AG10803 (cell line): ENCODE results near the gene TMEM18.

Source experiments
- DNase-seq: peaks from one replicate; pipeline ENCODE4 v3.0.0; 2010; ENCODE audit warnings: low read depth
- H3K4me3 ChIP-seq: 2 replicates; pipeline ENCODE4 v1.5.1; 2011; ENCODE audit warnings: mild to moderate bottlenecking, low read length, control low read depth
- TF ChIP-seq, protein P1 (sequence below): conservative IDR thresholded peaks from 2 replicates; pipeline ENCODE4 v1.5.1; 2011; ENCODE audit warnings: mild to moderate bottlenecking, low read length, control low read depth, inconsistent platforms

Gene TMEM18

GRCh38 chr2:648476-649424, 28.5 kb downstream of the TMEM18 start:
- H3K4me3 ChIP-seq, result no peak overlapping the region
- TF ChIP-seq, protein P1, sequence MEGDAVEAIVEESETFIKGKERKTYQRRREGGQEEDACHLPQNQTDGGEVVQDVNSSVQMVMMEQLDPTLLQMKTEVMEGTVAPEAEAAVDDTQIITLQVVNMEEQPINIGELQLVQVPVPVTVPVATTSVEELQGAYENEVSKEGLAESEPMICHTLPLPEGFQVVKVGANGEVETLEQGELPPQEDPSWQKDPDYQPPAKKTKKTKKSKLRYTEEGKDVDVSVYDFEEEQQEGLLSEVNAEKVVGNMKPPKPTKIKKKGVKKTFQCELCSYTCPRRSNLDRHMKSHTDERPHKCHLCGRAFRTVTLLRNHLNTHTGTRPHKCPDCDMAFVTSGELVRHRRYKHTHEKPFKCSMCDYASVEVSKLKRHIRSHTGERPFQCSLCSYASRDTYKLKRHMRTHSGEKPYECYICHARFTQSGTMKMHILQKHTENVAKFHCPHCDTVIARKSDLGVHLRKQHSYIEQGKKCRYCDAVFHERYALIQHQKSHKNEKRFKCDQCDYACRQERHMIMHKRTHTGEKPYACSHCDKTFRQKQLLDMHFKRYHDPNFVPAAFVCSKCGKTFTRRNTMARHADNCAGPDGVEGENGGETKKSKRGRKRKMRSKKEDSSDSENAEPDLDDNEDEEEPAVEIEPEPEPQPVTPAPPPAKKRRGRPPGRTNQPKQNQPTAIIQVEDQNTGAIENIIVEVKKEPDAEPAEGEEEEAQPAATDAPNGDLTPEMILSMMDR, result no peak
- DNase-seq, result no peak

DNA sequence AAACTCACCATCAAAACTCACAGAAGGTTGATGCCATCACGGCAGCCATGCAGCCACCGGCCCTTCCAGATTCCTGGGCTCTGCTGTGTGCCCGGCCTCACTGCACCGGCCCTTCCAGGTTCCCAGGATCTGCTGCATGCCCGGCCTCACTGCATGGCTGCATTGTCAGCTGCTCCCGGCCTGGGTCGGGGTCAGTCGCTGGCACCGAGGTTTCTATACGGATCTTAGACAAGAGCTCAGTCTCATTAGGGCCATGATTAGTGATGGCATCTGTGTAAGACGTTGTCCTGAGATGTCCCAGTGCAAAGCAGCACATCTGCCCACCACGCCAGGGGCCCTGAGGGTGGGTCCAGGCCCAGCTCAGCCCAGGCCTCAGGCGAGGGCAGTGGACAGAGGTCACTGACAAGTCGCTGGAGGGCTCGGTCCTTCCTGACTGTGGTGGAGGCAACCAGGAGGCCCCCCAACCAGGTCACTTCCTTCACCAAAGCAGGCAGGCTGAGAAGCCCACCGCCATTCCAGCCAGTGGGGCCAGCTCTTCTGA, 29.4 kb downstream of the TMEM18 start:
- no peak for DNase-seq
- TF ChIP-seq, protein P1, result no peak
- no peak overlapping the region for H3K4me3 ChIP-seq

GRCh38 chr2:647003-647560, 30.1 kb downstream of the TMEM18 start:
- no peak overlapping the region for H3K4me3 ChIP-seq
- TF ChIP-seq, protein P1, result no peak
- no peak for DNase-seq

- TF ChIP-seq, protein P1, result no peak
- H3K4me3 ChIP-seq, result no peak overlapping the region
- DNase-seq, result no peak
Observed at GRCh38 chr2:644871-645270, 32.3 kb downstream of the TMEM18 start.

DNA sequence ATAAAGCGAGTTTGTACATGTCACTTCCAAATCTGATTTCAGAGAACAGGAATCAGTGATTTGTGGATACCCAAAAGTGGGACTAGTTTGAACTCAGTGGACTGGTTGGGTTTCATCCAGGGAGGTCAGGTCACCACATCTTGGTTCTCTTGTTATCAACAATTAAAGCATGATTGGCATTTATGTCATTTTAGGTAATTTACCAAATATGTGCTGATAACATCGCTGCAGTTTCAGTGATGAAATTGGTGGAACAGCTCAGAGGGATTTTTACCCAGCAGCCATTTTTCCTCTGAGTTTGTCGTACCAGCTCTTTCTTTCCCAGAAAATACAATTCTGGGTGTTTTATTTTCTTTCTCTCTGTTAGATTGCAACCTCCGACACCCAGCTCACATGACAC, 33.4 kb downstream of the TMEM18 start:
- TF ChIP-seq, protein P1, result no peak
- no peak overlapping the region for H3K4me3 ChIP-seq
- no peak for DNase-seq

- no peak for DNase-seq
- H3K4me3 ChIP-seq, result no peak overlapping the region
- TF ChIP-seq, protein P1, result no peak
Observed at GRCh38 chr2:643334-643733, 33.9 kb downstream of the TMEM18 start.
